GM19455 (cell line): ENCODE measurements around the gene NXPE4.

Source experiments
- ATAC-seq: cut with Tn5 transposase; IDR thresholded peaks from one replicate; pipeline ENCODE4 v1.9.1; 2021; ENCODE audit not compliant: unreplicated experiment

Gene NXPE4

GRCh38 chr11:114563077-114563476, 32.5 kb downstream of the NXPE4 start:
- no peak for ATAC-seq

DNA sequence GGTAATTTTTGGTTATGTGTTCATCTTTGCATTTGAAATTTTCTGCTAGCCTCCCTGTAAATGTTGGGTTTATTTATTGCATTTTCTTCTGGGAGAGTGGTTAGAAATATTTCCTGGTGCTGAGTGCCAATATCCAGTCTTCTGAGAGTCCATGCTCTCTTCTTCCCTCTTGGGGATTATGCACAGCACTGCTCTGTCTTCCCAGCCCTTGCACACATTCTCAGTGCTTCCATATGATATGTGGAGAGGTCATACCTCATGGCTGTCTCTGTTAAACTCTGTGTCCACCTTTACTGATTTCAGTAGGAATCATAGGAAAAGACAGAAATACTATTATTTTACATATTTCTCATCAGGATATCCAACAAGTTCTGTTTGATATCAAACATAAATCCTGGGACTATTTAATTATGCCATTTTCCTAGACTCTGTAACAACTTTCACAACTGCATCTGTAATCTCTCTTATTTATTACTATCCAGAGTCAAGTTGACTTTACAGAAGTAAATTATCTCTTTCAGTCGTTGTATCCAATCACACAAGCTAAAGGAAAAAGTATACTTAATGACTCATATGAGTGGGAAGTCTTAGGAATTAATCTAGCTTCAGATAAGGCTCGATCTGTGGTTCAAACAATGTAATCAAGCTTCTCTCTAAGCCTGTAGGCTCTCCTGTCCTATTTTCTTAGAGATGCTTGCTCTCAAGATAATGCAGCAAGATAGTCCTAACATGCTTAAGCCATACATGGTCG, 33.2 kb downstream of the NXPE4 start:
- ATAC-seq, result no peak

DNA sequence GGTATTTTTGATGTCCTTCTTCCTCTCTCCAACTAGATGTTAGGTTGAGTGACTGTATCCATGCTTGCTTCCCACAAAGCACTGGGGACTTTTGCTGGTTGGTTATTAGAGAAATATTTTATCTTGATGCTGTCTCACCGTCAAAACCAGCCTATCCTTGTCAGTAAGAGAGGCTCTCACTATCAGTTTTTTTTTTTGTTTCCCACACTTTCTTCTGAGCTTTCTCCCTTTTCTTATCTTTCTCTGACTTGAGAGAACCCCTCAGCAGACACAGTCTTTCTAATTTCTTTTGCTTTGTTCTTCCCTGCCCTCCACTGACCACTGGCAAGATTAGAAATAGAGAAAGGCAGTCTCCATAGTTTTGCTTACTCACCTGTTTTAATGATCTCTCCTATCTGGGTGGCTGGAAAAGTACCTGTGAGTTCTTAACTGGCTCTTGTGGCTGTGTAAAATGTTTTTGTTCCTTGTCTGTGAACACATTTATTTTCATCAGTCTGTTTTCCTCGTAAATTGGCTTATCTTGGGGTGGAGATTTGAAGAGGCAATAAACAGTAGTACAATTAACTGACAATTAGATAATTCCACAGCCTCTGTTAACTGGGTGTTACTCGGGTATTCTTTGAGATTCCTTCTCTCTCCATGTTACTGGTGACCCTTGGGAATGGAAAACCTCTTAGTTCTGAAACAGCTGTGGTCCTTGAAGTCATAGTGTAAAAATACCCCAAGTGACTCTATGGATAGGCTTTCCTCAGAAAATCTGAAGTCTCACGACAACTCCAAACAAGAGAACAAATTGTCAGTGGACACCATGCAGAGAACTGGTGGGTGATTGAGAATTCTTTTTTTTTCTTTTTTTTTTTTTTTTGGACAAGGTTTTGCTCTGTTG, 35.9 kb downstream of the NXPE4 start, which contains the start of gene NXPE1:
TSS of gene NXPE1 (minus strand) at position 457 of the 886 bp plus-strand sequence. CDS start 8,680 bp downstream, outside the sequence.
- ATAC-seq, result no peak

DNA sequence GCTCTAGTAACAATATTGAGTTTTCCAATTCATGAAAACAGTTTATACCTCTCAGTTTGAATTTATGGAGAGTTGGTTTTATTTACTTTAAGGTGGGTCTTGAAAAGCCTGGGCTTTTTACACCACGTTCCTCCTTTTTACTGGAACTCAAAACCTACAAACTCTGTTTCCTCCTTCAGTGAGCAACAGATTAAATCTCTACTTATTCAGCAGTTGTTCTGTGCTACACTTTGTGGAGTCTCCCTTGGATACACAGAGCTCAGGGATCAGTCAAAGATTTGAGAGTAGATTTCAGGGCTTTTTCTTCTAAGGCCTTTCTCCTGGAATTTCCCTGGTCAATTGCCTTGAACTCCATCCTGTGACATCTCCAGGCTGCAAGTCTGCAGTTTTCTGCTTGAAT, 39.5 kb downstream of the NXPE4 start:
- no peak for ATAC-seq

GRCh38 chr11:114553642-114554041, 41.9 kb downstream of the NXPE4 start:
- no peak for ATAC-seq

DNA sequence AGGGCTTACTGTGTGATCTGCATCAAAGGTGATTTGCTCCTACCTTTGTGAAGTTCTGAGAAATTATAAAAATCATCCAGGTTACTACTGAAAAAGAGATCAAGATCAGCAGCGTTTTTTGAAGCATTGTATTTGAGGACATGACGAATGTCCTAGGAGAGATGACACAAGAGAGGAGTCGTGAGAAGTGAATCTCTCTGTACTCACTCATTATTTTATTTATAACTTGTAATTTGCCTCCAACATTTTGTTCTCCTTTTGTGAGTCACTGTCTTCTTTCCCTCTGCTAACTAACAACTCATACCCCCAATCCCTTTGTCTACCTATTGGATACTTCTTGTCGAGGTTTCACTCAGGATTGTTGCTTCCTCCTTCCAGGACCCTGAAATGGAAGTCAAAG, 44.5 kb downstream of the NXPE4 start:
- ATAC-seq, result no peak

DNA sequence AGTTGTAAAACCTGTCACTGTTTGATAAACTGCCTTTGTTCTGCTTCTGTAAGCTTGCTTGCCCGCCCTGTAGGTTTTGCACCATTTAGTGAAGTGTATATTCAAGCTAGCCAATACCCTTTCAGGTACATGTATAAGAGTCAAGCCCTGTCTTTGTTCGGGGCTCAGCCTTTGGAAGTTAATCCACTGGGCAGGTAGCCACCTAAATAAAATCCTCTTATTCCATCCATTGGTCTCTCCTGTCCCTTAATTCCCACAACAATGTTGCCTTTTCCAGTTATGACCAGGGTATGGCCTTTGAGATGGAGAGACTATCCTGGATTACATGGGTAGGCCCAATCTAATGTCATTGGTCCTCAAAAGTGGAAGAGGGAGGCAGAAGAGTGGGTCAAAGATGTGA, 69.9 kb downstream of the NXPE4 start:
- no peak for ATAC-seq

- ATAC-seq, result no peak
Measured at GRCh38 chr11:114524122-114524521, 71.5 kb downstream of the NXPE4 start.

DNA sequence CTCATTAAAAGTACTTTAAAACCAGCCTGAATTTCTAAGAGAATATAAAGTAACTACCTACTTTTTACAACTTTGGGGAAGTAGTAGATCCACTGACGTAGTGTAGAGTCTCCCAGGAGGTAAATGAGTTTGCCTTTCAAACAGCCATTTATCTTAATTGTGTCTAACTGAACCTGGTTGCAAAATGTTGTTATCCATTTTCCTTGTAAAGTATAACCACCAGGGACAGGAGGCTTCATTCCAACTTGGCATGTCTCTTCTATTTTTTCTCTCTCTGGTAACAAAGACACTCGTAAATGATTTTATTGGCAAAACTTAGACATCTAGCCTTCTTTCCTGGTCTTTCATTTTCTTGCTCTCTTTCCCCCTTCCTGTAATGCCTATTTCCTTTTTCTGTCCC, 72.8 kb downstream of the NXPE4 start:
- no peak for ATAC-seq
